Fibroblast of pulmonary artery (primary cell): ENCODE results near the gene RAPH1.
"Not testable (repeated sequence)": the region's sequence is repeated elsewhere in the genome, so short reads cannot be mapped to it uniquely, and the experiment has no call there.

Experiments
- DNase-seq: peaks from one replicate; pipeline ENCODE4 v3.0.0-alpha.2; 2010; ENCODE audit warnings: low read depth
- H3K4me3 ChIP-seq: replicated peaks from 2 replicates; pipeline ENCODE4 v1.5.1; 2011; ENCODE audit warnings: low read depth, mild to moderate bottlenecking, control low read depth, low read length, moderate library complexity
- CTCF ChIP-seq: IDR thresholded peaks from 2 replicates; pipeline ENCODE4 v1.5.1; 2011; ENCODE audit warnings: mild to moderate bottlenecking, control low read depth, low read length, inconsistent platforms; ENCODE audit errors: missing control alignments

Gene RAPH1

GRCh38 chr2:203548887-203549286 is 13.8 kb upstream of the RAPH1 start:
- no peak for TF ChIP-seq CTCF
- no peak for DNase-seq
- H3K4me3 ChIP-seq = no peak overlapping the region

GRCh38 chr2:203547356-203547755 is 12.3 kb upstream of the RAPH1 start:
- H3K4me3 ChIP-seq = no peak overlapping the region
- TF ChIP-seq CTCF = no peak
- DNase-seq = no peak

- TF ChIP-seq CTCF = no peak
- no peak overlapping the region for H3K4me3 ChIP-seq
- no peak for DNase-seq
Observed at GRCh38 chr2:203544402-203544801, 9.3 kb upstream of the RAPH1 start.

GRCh38 chr2:203543898-203544328 is 8.8 kb upstream of the RAPH1 start:
- no peak for DNase-seq
- no peak for TF ChIP-seq CTCF
- H3K4me3 ChIP-seq = no peak overlapping the region

GRCh38 chr2:203540598-203540997 is 5.5 kb upstream of the RAPH1 start:
- H3K4me3 ChIP-seq, DNase-seq: not testable (repeated sequence)

- not testable (repeated sequence) for DNase-seq
Observed at GRCh38 chr2:203538237-203538636, 3.1 kb upstream of the RAPH1 start.

GRCh38 chr2:203536586-203536951 is 1.5 kb upstream of the RAPH1 start:
- not testable (repeated sequence) for DNase-seq

More at GRCh38 chr2:203538237-203538636, 3.1 kb upstream of the RAPH1 start:
- H3K4me3 ChIP-seq = not testable (repeated sequence)

GRCh38 chr2:203535784-203536585 is 884 bp upstream of the RAPH1 start:
- DNase-seq = no peak
- TF ChIP-seq CTCF = no peak
- peak overlapping the region; percentile 58 for H3K4me3 ChIP-seq

More at GRCh38 chr2:203536586-203536951, 1.5 kb upstream of the RAPH1 start:
- not testable (repeated sequence) for H3K4me3 ChIP-seq
